ENCODE data around the gene KRTAP5-6. TPM values are rescaled to one million over a fixed set of nuclear protein-coding genes. Genes with fewer than 3 reads are reported as not detected.

KRTAP5-6 gene
- total and polyA plus RNA-seq, 12 donors, result not detected

GRCh38 chr11:1652442-1652770, 44.6 kb upstream of the KRTAP5-6 start:
- Histone ChIP-seq H3K27ac (no peak overlapping the region), H3K4me3 (no peak overlapping the region), H3K4me1 (peaks cover 0 to 6% (median 4%) of the 10 kb centered on the region in 9 donors), H3K9me3 (no peaks in the 10 kb centered on the region), H3K36me3 (no peaks in the 10 kb centered on the region), H3K27me3 (peaks cover 0 to 31% (median 11%) of the 10 kb centered on the region in 7 donors)
- no peak for TF ChIP-seq CTCF (IDR thresholded peaks at IDR 0.05)
- intact Hi-C loops (cut with DNase I), result loop anchor here in 9 of 10 donors (1.0 to 10.0 kb wide), 8 partner anchors 40 to 505 kb away; partner anchors contain the start of gene SYT8 (in 4 of the 9)
- WGBS, 2 donors, result 53 to 54% methylated on average over 20 of the region's 20 CpGs
- DNase-seq (no peak), ATAC-seq (peak in 1 of 8 donors; percentile 18)

DNA sequence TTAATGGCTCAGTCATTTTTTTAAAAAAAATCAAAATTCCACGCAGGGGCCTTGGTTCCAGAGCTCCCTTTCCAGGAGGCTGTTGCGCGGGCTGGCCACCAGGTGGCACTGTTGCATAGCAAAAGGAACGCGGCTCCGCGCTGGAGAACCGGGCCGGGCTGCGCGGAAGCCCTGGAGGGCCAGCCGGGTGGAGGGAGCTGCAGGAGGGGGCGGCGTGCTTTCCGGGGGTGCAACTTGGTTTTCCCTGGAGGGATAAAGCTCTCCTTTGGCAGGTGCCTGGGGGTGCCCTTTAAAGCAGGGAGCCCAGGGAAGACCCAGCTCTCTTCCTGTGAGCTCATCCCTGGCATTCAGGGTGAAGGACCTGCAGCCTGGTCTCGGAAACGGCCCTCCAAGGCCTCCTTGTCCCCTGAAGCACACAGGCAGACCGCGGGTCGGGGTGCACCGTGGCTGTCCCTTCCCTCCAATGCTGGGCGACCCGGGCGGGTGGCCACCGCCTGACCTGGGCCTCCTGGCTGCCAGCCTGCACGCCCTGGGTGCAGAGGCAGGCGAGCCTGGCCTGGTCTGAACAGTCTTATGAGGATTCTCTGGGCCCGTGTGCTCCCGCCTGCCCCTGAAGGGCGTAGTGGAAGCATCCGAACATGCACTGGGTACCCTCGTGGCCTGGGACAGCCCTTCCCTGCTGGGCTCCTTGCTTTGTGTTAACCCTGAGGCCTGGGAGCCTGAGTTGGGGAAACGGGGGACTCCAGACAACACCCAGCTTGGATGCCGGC, 44.0 kb upstream of the KRTAP5-6 start:
- 35% methylated on average over 34 of the region's 34 CpGs for WGBS, 2 donors
- TF ChIP-seq CTCF (IDR thresholded peaks at IDR 0.05), result peak; percentile 94 to 99 (median 98)
- intact Hi-C loops (cut with DNase I), result loop anchor here in 9 of 10 donors (1.0 to 10.0 kb wide), 8 partner anchors 39 to 504 kb away; partner anchors contain the start of gene SYT8 (in 4 of the 9)
- DNase-seq (peak; percentile 66 to 79), ATAC-seq (peak; percentile 80 to 92 (median 85))
- no peaks in the 10 kb centered on the region for H3K36me3 ChIP-seq
- no peak overlapping the region for H3K27ac ChIP-seq
- H3K4me1 ChIP-seq, result peaks cover 0 to 6% (median 4%) of the 10 kb centered on the region in 9 donors
- peaks cover 0 to 31% (median 11%) of the 10 kb centered on the region in 7 donors for H3K27me3 ChIP-seq
- no peaks in the 10 kb centered on the region for H3K9me3 ChIP-seq
- no peak overlapping the region for H3K4me3 ChIP-seq

DNA sequence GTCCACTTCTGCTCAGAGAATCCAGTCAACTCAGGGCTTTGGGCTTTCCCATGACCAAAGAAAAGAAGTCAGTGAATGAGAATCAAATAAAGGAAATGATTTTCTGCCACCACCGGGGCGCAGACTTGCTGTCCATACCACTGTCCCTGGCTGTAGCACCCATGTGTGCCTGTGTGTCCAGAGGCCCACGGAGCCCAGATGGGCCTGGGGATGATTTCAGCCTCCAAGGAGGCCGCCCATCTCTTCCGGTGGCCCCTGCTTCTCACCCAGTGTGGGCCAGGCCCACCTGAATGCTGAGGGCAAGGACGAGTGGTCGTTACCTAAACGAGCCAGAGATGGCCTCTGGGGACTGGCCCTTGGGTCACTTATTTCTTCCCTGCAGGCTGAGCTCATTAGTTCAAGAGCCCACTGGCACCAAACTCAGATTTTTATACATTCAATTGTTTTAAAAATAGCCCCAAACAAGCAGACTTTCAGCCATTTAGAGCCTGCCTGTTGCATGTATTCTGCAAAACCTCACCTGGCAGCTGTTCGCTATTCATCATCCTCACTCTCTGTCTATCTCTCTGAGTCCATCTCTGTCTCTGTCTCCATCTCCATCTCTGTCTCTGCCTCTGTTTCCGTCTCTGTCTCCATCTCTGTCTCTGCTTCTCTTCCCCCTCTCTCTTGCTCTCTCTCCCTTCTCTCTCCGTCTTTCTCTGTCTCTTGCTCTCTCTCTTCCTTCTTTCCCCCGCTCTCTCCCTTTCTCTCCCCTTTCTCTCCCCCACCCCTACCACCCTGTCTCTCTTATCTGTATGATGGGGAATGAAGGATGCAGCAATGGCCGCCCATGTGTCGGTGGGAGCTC, 43.2 kb upstream of the KRTAP5-6 start:
- intact Hi-C loops (cut with DNase I), result loop anchor here in 9 of 10 donors (2.0 to 10.0 kb wide), 7 partner anchors 39 to 504 kb away; partner anchors contain the start of gene SYT8 (in 4 of the 9)
- no peak for ATAC-seq
- WGBS, 2 donors, result 92% methylated on average over 14 of the region's 14 CpGs
- peaks cover 0 to 6% (median 4%) of the 10 kb centered on the region in 9 donors for H3K4me1 ChIP-seq
- no peaks in the 10 kb centered on the region for H3K9me3 ChIP-seq
- TF ChIP-seq CTCF (IDR thresholded peaks at IDR 0.05), result no peak
- no peak overlapping the region for H3K27ac ChIP-seq
- H3K27me3 ChIP-seq, result peaks cover 0 to 31% (median 11%) of the 10 kb centered on the region in 7 donors
- DNase-seq, result no peak
- no peak overlapping the region for H3K4me3 ChIP-seq
- no peaks in the 10 kb centered on the region for H3K36me3 ChIP-seq
